8988T (cell line): ENCODE data around the gene TMEM198.

Experiments
- DNase-seq: peaks from one replicate; pipeline ENCODE4 v3.0.0; 2011

The TMEM198 gene, protein sequence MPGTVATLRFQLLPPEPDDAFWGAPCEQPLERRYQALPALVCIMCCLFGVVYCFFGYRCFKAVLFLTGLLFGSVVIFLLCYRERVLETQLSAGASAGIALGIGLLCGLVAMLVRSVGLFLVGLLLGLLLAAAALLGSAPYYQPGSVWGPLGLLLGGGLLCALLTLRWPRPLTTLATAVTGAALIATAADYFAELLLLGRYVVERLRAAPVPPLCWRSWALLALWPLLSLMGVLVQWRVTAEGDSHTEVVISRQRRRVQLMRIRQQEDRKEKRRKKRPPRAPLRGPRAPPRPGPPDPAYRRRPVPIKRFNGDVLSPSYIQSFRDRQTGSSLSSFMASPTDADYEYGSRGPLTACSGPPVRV

GRCh38 chr2:219543596-219544358 is at the start of gene TMEM198, which contains the start of gene CHPF:
TMEM198 (plus strand) TSS chr2:219544028; CDS start chr2:219544728, 700 bp downstream.
CHPF (minus strand) TSS chr2:219543809; CDS start chr2:219543538, 271 bp downstream.
- peak; percentile 99 for DNase-seq

GRCh38 chr2:219494952-219495530 is 48.8 kb upstream of the TMEM198 start:
- no peak for DNase-seq

DNA sequence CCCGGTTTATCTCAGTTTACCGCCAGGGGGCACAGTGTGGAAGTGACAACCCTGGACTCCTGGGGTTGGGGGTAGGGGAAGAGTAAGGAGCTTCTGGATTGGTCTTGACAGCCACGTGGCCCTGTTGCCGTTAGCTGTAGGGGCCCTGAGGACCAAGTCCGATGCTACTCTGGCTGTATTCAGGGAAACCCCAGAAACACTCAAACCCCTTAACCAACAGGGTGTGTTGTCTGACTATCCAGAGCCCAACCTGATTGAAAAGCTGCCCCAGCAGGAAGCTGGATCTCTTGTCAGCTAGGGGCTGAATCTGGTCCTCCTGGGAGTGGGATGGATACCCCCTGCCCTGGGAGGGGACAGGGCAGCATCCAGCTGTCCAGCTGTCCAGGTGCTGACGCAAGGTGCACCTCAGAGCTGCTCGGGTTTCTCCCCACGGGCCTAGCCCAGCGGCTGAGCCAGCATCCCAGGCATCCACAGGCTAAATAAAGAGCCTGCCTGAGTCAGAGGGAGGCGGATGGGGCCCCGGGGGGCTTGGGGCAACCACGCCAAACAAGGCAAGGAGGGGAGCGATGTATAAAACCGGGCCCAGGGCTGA is 48.2 kb upstream of the TMEM198 start:
- DNase-seq: peak; percentile 98

GRCh38 chr2:219496247-219496824 is 47.5 kb upstream of the TMEM198 start:
- DNase-seq: no peak

DNA sequence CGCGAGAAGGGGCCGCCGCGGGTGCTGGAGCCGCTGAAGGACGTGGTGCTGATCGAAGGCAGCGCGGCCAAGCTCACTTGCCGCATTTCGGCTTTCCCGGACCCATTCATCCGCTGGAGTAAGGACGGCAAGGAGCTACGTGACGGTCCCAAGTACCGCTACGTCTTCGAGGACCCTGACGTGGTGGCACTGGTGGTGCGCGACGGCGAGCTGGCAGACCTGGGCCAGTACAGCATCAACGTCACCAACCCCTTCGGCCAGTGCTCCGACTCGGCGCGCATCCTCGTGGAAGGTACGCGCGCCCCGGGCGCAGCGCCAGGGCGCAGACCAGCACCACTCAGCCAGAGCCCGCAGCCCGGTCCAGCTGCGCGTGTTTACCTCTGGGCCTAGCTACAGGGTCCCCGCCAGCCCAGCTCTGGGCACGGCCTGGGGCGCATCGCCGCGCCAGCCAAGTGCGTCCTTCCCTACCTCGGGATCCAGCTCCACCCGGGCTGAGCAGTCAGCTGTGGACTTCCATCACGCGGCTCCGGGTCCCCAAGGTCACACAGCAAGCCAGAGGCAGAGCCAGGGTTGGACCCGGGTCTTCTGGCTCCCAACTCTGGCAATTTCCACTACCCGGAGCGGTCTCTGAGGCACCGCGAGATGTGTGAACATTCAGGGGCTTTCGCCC is 46.9 kb upstream of the TMEM198 start:
- no peak for DNase-seq

DNA sequence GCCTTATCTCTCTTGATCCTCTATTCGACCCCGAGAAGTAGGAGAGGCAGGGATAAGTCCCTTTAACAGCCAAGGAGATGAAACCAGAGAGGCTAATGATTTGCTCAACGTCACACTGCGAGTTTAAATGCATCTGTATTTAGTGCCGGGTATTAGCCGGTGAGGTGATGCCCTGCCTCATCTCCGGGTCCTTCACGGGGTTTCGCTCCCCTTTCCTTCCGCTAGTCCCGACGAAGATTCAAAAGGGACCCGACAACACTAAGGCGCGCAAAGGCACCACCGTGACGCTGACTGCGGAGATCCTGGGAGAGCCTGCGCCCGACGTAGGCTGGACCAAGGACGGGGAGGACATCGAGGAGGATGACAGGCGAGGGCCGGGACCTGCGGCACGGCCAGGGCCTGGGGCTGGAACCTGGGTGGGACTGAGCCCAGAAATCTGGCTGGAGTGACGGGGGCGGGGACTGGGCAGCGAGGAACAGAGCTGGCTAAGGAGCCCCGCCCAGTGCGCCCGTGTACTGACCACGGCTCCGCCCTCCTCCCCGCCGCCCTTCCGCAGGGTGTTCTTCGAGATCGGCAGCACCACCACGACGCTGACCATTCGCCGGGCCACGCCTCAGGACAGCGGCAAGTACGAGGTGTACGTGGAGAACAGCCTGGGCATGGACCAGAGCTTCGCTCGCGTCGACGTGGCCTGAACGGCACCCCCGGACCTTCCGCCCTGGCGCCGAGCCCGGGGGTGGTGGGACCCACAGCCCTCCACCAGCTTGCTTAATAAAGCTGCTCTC is 46.1 kb upstream of the TMEM198 start:
- peak; percentile 94 for DNase-seq

DNA sequence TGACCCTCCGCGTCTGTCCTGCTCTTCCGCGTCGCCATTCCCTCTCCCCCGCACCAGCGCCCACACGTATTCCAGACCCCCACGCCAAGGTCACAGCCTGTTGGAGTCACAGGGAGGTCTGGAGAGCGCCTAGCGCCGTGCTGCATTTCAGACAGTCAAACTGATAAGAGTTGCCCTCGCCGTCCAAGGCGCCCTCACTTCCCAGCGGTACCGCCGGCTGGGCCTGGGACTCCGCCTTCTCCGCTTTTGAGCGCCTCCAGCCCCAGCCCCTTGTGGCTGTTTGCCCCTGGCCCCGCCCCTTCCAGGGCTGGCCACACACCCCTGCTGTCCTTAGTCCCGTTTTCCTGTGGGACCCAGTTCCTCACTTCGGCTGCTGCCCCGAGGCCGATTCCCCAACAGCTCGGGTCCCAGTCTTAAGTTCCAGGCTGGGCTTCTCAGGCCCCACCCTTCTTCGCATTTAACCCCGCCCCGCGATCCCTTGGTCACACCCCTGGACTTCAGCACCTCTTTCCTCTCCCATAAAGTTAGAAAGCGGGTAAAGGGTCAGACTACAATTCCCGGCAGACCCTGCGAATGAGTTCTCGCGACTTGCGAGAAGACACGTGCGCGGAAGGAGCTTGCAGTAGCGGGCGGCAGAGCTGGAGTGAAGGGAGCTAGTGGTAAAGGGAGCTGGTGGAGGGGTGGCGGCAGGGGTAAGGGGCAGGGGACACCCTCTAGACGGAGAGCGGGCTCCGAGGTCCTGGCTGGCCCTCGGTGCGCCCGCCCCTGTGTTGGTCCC is 45.4 kb upstream of the TMEM198 start, which contains the start of gene GMPPA:
Gene GMPPA (plus strand): TSS at position 612 of the 778 bp plus-strand sequence. CDS start 1,085 bp downstream, outside the sequence.
- DNase-seq: peak; percentile 99

- DNase-seq: no peak
Measured at GRCh38 chr2:219499058-219499307, 44.8 kb upstream of the TMEM198 start.

GRCh38 chr2:219499555-219499954 is 44.3 kb upstream of the TMEM198 start:
- DNase-seq: no peak

GRCh38 chr2:219500135-219500534 is 43.7 kb upstream of the TMEM198 start:
- no peak for DNase-seq

DNA sequence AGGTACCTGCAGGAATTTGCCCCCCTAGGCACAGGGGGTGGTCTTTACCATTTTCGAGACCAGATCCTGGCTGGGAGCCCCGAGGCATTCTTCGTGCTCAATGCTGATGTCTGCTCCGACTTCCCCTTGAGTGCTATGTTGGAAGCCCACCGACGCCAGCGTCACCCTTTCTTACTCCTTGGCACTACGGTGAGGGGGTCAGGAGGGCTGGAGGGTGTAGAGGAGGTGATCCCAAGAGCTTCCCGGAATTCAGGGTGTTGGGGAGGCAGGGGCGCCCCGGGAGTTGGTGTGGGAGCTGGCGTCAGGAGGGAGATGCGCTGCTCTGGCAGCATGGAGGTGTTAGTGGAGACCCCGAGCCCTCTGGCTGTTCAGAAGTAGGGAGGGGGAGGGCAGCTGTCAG is 42.0 kb upstream of the TMEM198 start:
- no peak for DNase-seq

- DNase-seq: no peak
Measured at GRCh38 chr2:219502618-219503017, 41.2 kb upstream of the TMEM198 start.

DNA sequence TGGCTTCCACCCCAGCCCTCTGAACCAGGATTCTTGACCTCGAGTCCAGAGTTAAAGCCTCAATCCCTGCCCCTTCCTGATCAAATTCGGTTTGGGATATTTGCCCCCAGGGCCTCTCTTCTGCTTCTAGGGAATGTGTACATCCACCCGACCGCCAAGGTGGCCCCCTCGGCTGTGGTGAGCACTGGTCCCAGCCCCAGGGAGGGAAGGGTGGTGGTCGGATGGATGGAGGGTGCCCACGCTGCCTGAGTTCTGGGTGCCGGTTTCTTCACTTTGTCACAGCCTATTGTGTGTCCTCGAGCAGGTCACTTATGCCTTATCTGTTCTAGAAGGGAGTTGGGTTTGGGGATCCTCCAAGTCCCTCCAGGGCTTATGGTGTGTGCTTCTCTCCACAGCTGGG is 38.2 kb upstream of the TMEM198 start:
- no peak for DNase-seq

GRCh38 chr2:219506153-219506801 is 37.6 kb upstream of the TMEM198 start:
- no peak for DNase-seq

- no peak for DNase-seq
Measured at GRCh38 chr2:219506802-219507526, 36.9 kb upstream of the TMEM198 start.

DNA sequence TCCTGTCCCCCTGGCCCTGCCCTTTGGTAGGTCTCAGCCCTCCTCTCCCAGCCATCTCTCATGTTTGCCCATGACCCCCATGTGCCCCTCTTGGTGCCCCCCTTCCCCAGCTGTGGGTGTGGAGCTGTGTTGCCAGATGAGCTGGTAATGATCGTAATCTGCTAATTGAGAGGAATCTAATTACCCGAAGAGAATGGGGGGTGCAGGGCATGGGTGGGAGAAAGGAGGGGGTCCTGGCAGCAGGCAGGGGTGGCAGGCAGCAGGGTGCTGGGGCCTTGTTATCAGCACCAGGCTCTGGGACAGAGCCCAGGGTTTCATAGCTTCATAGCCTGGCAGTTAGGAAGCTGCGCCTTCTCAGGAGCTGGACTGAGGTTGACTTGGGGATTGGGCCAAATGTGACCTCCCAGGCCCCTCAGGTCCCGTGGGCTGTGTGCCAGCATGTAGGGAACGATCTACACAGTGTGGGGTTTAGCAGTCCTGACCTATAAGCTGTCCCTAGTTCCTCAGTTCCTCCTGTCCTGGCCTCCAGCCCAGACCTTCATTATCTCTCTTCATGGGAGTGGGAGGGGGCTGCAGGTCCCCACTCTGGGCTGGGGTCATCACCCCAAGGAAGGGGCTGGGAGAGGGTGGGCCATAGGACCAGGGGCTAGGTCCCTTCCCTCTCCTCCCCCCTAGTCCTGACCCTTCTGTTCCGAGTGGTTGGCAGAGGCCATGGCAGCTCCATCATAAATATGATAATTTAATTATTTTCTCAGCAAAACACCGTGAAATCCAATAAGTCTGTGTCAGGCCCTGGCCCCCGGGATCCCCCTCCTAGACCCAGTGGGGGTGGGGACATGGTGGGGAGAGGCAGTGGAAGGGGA is 36.0 kb upstream of the TMEM198 start:
- no peak for DNase-seq

GRCh38 chr2:219508444-219508734 is 35.4 kb upstream of the TMEM198 start:
- DNase-seq: no peak

DNA sequence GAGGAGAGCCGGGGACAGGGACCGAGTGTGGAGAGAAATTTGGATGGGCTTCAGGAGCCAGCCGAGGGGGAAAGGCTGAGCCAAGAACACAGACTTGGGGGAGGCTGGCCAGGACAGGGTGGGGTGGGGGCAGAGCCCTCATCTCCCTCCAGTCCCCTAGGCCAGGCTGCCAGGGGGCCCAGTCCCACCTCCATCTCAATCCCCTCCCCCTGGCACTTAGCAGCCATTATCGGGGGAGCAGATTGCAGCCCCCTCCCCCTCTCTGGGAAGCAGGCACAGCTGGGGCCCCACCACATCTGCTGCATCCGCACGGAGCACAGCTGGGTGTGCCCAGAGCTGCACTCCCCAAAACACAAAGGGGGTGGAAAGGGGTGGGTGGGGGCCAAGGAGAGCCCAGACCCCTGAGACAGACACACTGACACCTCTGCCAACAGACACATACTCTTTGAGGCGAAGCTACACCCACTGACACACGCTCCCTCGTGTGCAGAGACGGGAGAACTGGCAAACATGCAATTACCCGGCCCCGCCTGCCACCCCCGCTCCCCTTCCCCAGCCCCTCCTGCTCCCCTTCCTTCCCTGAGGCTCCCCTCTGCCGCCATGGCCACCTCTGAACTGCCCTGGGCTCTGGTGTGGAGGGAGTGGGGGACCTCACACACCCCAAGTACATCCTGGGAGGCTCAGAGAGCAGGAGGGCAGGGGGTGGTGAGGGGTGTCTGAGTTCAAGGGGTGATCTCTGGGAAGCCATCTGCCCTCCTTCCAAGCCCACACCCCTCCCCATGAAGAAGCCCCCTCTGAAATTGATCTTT is 34.7 kb upstream of the TMEM198 start:
- no peak for DNase-seq
